H1 (cell line): ENCODE measurements around the gene ISOC1. TPM values are rescaled to one million over a fixed set of nuclear protein-coding genes. Genes with fewer than 3 reads are reported as not detected.

Experiments
- CTCF ChIA-PET: fragments of 300-600 bp; sonication (Branson Sonifier 250); formaldehyde crosslinking; loops from one replicate; lab custom pipeline; 2021; ENCODE audit not compliant: partially characterized antibody; lab: Charles Lee
- POLR2A ChIA-PET: fragments of 300-600 bp; sonication (Branson Sonifier 250); formaldehyde crosslinking; loops from one replicate; lab custom pipeline; 2021; ENCODE audit warnings: inconsistent platforms; ENCODE audit not compliant: partially characterized antibody; lab: Charles Lee
- DNase-seq, 2 experiments: peaks; one replicate each; pipeline versions ENCODE4 v3.0.0 to v3.0.0-alpha.2; 2010 to 2022; ENCODE audit warnings: low spot score in 2 of 2, low read depth in 1 of 2, mixed read lengths in 1 of 2
- FAIRE-seq: peaks from 2 replicates; lab custom pipeline; 2011; peaks lifted over from hg19 to GRCh38; lab: Jason Lieb, UNC
- H2AFZ ChIP-seq: 2 replicates; pipeline ENCODE4 v1.8.1; 2012; ENCODE audit warnings: low read length, inconsistent platforms
- H2AK5ac ChIP-seq: 2 replicates; pipeline ENCODE4 v1.6.1; 2013; ENCODE audit warnings: low read depth, low read length
- H2BK120ac ChIP-seq: replicated peaks from 2 replicates; pipeline ENCODE3; 2013; ENCODE audit warnings: low read depth, low read length, inconsistent platforms
- H2BK12ac ChIP-seq: 2 replicates; pipeline ENCODE4 v1.6.1; 2013; ENCODE audit warnings: low read depth, low read length
- H2BK15ac ChIP-seq: 2 replicates; pipeline ENCODE4 v1.6.1; 2013; ENCODE audit warnings: low read length
- H2BK20ac ChIP-seq: 2 replicates; pipeline ENCODE4 v1.6.1; 2013; ENCODE audit warnings: low read length
- H2BK5ac ChIP-seq: 2 replicates; pipeline ENCODE4 v1.6.1; 2013; ENCODE audit warnings: low read depth, low read length
- H3K14ac ChIP-seq: 2 replicates; pipeline ENCODE4 v1.6.1; 2013; ENCODE audit warnings: inconsistent platforms; ENCODE audit not compliant: insufficient read length
- H3K18ac ChIP-seq: 2 replicates; pipeline ENCODE4 v1.6.1; 2013; ENCODE audit warnings: low read length; ENCODE audit errors: extremely low read depth
- H3K23ac ChIP-seq: 2 replicates; pipeline ENCODE4 v1.6.1; 2013; ENCODE audit warnings: inconsistent platforms; ENCODE audit not compliant: insufficient read length
- H3K23me2 ChIP-seq: 2 replicates; pipeline ENCODE4 v1.6.1; 2013; ENCODE audit warnings: low read depth, low read length
- H3K27ac ChIP-seq: 2 replicates; pipeline ENCODE4 v1.6.1; 2011; ENCODE audit warnings: low read depth, low read length, inconsistent platforms
- H3K27me3 ChIP-seq, 4 experiments: replicated peaks in 1 of 4; 1 replicate in 1 of 4; 2 replicates in 3 of 4; pipeline versions ENCODE4 v1.6.1 to v1.8.1; 2011 to 2013; ENCODE audit warnings: low read length in 3 of 4, mild to moderate bottlenecking in 3 of 4, inconsistent platforms in 2 of 4, mixed read lengths in 2 of 4, moderate library complexity in 1 of 4; ENCODE audit not compliant: control insufficient read depth in 3 of 4, insufficient read depth in 3 of 4; ENCODE audit errors: extremely low read depth in 1 of 4
- H3K36me3 ChIP-seq, 4 experiments: 2 replicates each; pipeline versions ENCODE4 v1.6.1 to v1.8.1; 2011 to 2013; ENCODE audit warnings: mild to moderate bottlenecking in 4 of 4, low read length in 3 of 4, moderate library complexity in 2 of 4, control low read depth in 1 of 4, inconsistent platforms in 1 of 4; ENCODE audit not compliant: insufficient read depth in 4 of 4, control insufficient read depth in 2 of 4
- H3K4ac ChIP-seq: replicated peaks from 2 replicates; pipeline ENCODE3; 2013; ENCODE audit warnings: low read length, low read depth, mixed read lengths, inconsistent platforms; ENCODE audit not compliant: insufficient read length
- H3K4me1 ChIP-seq, 4 experiments: replicated peaks in 1 of 4; 1 replicate in 1 of 4; 2 replicates in 3 of 4; pipeline versions ENCODE4 v1.6.1 to v1.8.1; 2011 to 2013; ENCODE audit warnings: low read length in 3 of 4, inconsistent platforms in 2 of 4, mixed read lengths in 1 of 4; ENCODE audit not compliant: insufficient read depth in 4 of 4, control insufficient read depth in 3 of 4
- H3K4me2 ChIP-seq, 2 experiments: 2 replicates each; pipeline versions ENCODE4 v1.6.1 to v1.8.1; 2011 to 2013; ENCODE audit warnings: low read depth in 2 of 2, low read length in 2 of 2, control low read depth in 1 of 2, inconsistent platforms in 1 of 2, mild to moderate bottlenecking in 1 of 2; ENCODE audit not compliant: insufficient read depth in 1 of 2
- H3K4me3 ChIP-seq, 4 experiments: fragments of 200-600, 300-600 bp in 1 of 4; sonication (generic), shearing (Covaris generic), sonication (Bioruptor Twin) in 1 of 4; 2 replicates each; pipeline versions ENCODE4 v1.5.1 to v1.8.1; 2011 to 2016; ENCODE audit warnings: low read length in 4 of 4, low read depth in 3 of 4, control low read depth in 2 of 4, inconsistent platforms in 2 of 4, mild to moderate bottlenecking in 2 of 4, mixed read lengths in 1 of 4, moderate library complexity in 1 of 4; ENCODE audit not compliant: insufficient read depth in 2 of 4; ENCODE audit errors: extremely low read depth in 1 of 4
- H3K56ac ChIP-seq: replicated peaks from 2 replicates; pipeline ENCODE3; 2013; ENCODE audit warnings: low read depth, mild to moderate bottlenecking, mixed read lengths, low read length, inconsistent platforms; ENCODE audit not compliant: insufficient read length
- H3K79me1 ChIP-seq: 2 replicates; pipeline ENCODE4 v1.6.1; 2013; ENCODE audit warnings: low read depth, low read length, control low read depth
- H3K79me2 ChIP-seq, 2 experiments: 2 replicates each; pipeline versions ENCODE4 v1.6.1 to v1.8.1; 2012 to 2013; ENCODE audit warnings: low read length in 2 of 2, mild to moderate bottlenecking in 2 of 2, inconsistent platforms in 1 of 2; ENCODE audit not compliant: insufficient read depth in 2 of 2, control insufficient read depth in 1 of 2
- H3K9ac ChIP-seq, 4 experiments: replicated peaks in 1 of 4; 1 replicate in 1 of 4; 2 replicates in 3 of 4; pipeline versions ENCODE4 v1.6.1 to v1.8.1; 2011 to 2013; ENCODE audit warnings: low read depth in 3 of 4, low read length in 3 of 4, control low read depth in 2 of 4, mild to moderate bottlenecking in 2 of 4, moderate library complexity in 2 of 4, inconsistent platforms in 1 of 4; ENCODE audit errors: extremely low read depth in 1 of 4
- H3K9me3 ChIP-seq, 2 experiments: 2 replicates each; pipeline versions ENCODE4 v1.6.1 to v1.8.1; 2012 to 2013; ENCODE audit warnings: mild to moderate bottlenecking in 2 of 2, moderate library complexity in 2 of 2, control low read depth in 1 of 2, inconsistent platforms in 1 of 2, low read depth in 1 of 2, low read length in 1 of 2, mixed read lengths in 1 of 2; ENCODE audit not compliant: insufficient read depth in 2 of 2
- H4K20me1 ChIP-seq, 2 experiments: replicated peaks in 1 of 2; 2 replicates each; pipeline versions ENCODE3 to v1.8.1; 2011 to 2013; ENCODE audit warnings: inconsistent platforms in 2 of 2, low read length in 2 of 2, mild to moderate bottlenecking in 1 of 2; ENCODE audit not compliant: insufficient read depth in 2 of 2, control insufficient read depth in 1 of 2
- H4K5ac ChIP-seq: 2 replicates; pipeline ENCODE4 v1.6.1; 2013; ENCODE audit warnings: low read length, low read depth, mixed read lengths, inconsistent platforms; ENCODE audit not compliant: insufficient read length
- H4K8ac ChIP-seq: 2 replicates; pipeline ENCODE4 v1.8.0; 2013; ENCODE audit warnings: mild to moderate bottlenecking, moderate library complexity, low read length, inconsistent platforms; ENCODE audit not compliant: insufficient read depth; ENCODE audit errors: extremely low read depth
- H4K91ac ChIP-seq: replicated peaks from 2 replicates; pipeline ENCODE3; 2013; ENCODE audit warnings: low read length, mixed read lengths, inconsistent platforms; ENCODE audit not compliant: insufficient read length
- CBX5 ChIP-seq: fragments of 300-800, 300-1000 bp; sonication (generic); IDR thresholded peaks from 2 replicates; pipeline ENCODE4 v1.7.1; 2016; ENCODE audit warnings: antibody characterized with exemption, low read length, low read depth
- CHD1 ChIP-seq: IDR thresholded peaks from 2 replicates; pipeline ENCODE4 v1.6.1; 2012; ENCODE audit warnings: low read depth, low read length, improper control_type of control experiment
- HDAC6 ChIP-seq: IDR thresholded peaks from one replicate; pipeline ENCODE4 v1.7.1; 2012; ENCODE audit warnings: low read depth, mild to moderate bottlenecking, inconsistent platforms, low read length, moderate library complexity
- KDM5A ChIP-seq: fragments of 200-600 bp; IDR thresholded peaks from 2 replicates; pipeline ENCODE4 v1.7.1; 2012; ENCODE audit warnings: mild to moderate bottlenecking, low read length, inconsistent platforms, mixed read lengths
- MAFK ChIP-seq: IDR thresholded peaks from 2 replicates; pipeline ENCODE4 v1.6.1; 2012; ENCODE audit warnings: low read depth, mild to moderate bottlenecking, improper control_type of control experiment, low read length
- POLR2A ChIP-seq, 2 experiments: IDR thresholded peaks; 1 replicate in 1 of 2; 2 replicates in 1 of 2; pipeline ENCODE4 v1.6.1; 2011; ENCODE audit warnings: low read depth in 2 of 2, low read length in 2 of 2, mild to moderate bottlenecking in 2 of 2; ENCODE audit errors: control extremely low read depth in 1 of 2
- RAD21 ChIP-seq, 2 experiments: IDR thresholded peaks in 1 of 2; conservative IDR thresholded peaks in 1 of 2; 2 replicates each; pipeline ENCODE4 v1.6.1; 2011; ENCODE audit warnings: low read depth in 2 of 2, low read length in 2 of 2, improper control_type of control experiment in 1 of 2, inconsistent platforms in 1 of 2, mild to moderate bottlenecking in 1 of 2, moderate library complexity in 1 of 2
- RNF2 ChIP-seq: fragments of 200-900, 300-1000 bp; sonication (generic); IDR thresholded peaks from 2 replicates; pipeline ENCODE4 v1.7.1; 2016; ENCODE audit warnings: borderline replicate concordance, low read depth, mild to moderate bottlenecking, antibody characterized with exemption, low read length; ENCODE audit not compliant: poor library complexity, severe bottlenecking; ENCODE audit errors: missing control alignments
- SAP30 ChIP-seq: fragments of 300-600 bp; sonication (generic); IDR thresholded peaks from 2 replicates; pipeline ENCODE4 v1.7.1; 2012; ENCODE audit warnings: low read length, moderate library complexity, mild to moderate bottlenecking, inconsistent platforms; ENCODE audit not compliant: insufficient read depth, insufficient replicate concordance
- TAF1 ChIP-seq: IDR thresholded peaks from 2 replicates; pipeline ENCODE4 v1.6.1; 2011; ENCODE audit warnings: mild to moderate bottlenecking, low read depth, low read length
- TBP ChIP-seq: IDR thresholded peaks from 2 replicates; pipeline ENCODE4 v1.6.1; 2011; ENCODE audit warnings: low read depth, low read length, improper control_type of control experiment
- ZNF274 ChIP-seq: IDR thresholded peaks from 2 replicates; pipeline ENCODE4 v1.7.0; 2012; ENCODE audit warnings: low read length, borderline replicate concordance; ENCODE audit errors: extremely low read depth
- WGBS, 2 experiments: shearing (Covaris generic) in 1 of 2; methylation state at CpG; one replicate each; pipeline versions ENCODE4 v1.1.6 to v1.1.7; 2013 to 2015; ENCODE audit warnings: low lambda C conversion rate in 2 of 2, mixed read lengths in 2 of 2, inconsistent platforms in 1 of 2, low coverage in 1 of 2, missing lambda C conversion rate in 1 of 2; ENCODE audit not compliant: insufficient replicate concordance in 2 of 2, insufficient coverage in 1 of 2, insufficient read length in 1 of 2; ENCODE audit errors: extremely low coverage in 1 of 2, missing lambda C conversion rate in 1 of 2; 5-methylcytosine and 5-hydroxymethylcytosine counted together
- polyA plus RNA-seq, 7 experiments: library from polyadenylated mRNA; depleted of rRNA in 3 of 7; stranded (reverse) in 5 of 7; unstranded in 2 of 7; fragments of >200 nt in 5 of 7; fragments of 200-250 nt in 2 of 7; gene quantifications; 1 replicate in 5 of 7; 2 replicates in 1 of 7; 4 replicates in 1 of 7; pipeline versions ENCODE4 v1.2.1 to v1.2.3, GENCODE V29; 2011 to 2013; ENCODE audit warnings: missing spikeins in 2 of 7, mixed read lengths in 2 of 7
- total RNA-seq: library from RNA; stranded (reverse); fragmentation: NEBNext Ultra II Directional; extraction: Animal tissue kit (Norgen Biotek cat#: 25700); gene quantifications from 2 replicates; pipeline ENCODE4 v1.2.1, GENCODE V29; 2021
- TF ChIP-seq, protein P1 (sequence below): IDR thresholded peaks from 2 replicates; pipeline ENCODE4 v1.6.1; 2012; ENCODE audit warnings: inconsistent platforms
- TF ChIP-seq, protein P2 (sequence below): IDR thresholded peaks from 2 replicates; pipeline ENCODE4 v1.6.1; 2012; ENCODE audit warnings: inconsistent platforms

The ISOC1 gene
- total and polyA plus RNA-seq, 2 of the 8 experiments (the other 6 are each of a cell fraction or from before 2014, with no cell fraction given) = 27.7 to 34.9 TPM

DNA sequence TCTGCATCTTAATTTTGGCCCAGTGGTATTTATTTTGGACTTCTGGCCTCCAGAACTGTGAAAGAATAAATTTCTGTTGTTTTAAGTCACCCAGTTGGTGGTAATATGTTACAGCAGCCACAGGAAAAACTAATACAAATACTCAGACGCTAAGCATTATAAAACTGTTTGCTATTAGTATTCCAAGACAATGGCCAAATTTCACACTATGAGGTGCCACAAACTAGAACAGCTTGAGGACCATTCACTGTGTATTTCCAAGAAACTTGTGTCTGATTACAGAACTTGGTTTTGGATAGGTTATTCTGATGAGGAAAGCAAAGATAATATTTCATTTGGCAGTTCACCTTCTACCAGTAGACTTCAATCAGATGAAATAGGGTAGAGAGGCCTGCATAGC is 16.3 kb upstream of the ISOC1 start:
- Histone ChIP-seq H4K91ac (no peak overlapping the region), H2AFZ (no peak overlapping the region), H3K27me3 (no peaks in the 10 kb centered on the region), H2BK120ac (no peak overlapping the region), H3K4me1 (no peaks in the 10 kb centered on the region), H3K9me3 (no peaks in the 10 kb centered on the region), H3K18ac (no peak overlapping the region), H3K4me3 (no peak overlapping the region), H3K14ac (no peak overlapping the region), H3K36me3 (no peaks in the 10 kb centered on the region), H3K9ac (no peak overlapping the region), H3K4me2 (no peak overlapping the region), H3K4ac (no peak overlapping the region), H2BK5ac (no peak overlapping the region), H2BK12ac (no peak overlapping the region), H3K56ac (no peak overlapping the region), H3K23ac (no peak overlapping the region), H2BK15ac (no peak overlapping the region), H2AK5ac (no peak overlapping the region), H4K20me1 (no peaks in the 10 kb centered on the region), H2BK20ac (no peak overlapping the region), H3K79me2 (no peaks in the 10 kb centered on the region), H3K23me2 (no peaks in the 10 kb centered on the region), H4K5ac (no peak overlapping the region), H3K79me1 (no peaks in the 10 kb centered on the region), H4K8ac (no peak overlapping the region), H3K27ac (no peak overlapping the region)
- DNase-seq (no peak), FAIRE-seq (no peak)
- ChIA-PET CTCF (interaction anchor here (1.0 to 1.5 kb wide), 2 partner anchors 10 to 46 kb away, joined by 3 read pairs; no protein-coding TSS in a partner anchor), POLR2A (no interaction called here)
- WGBS, 2 experiments = 88% methylated on average over 1 of the region's 1 CpG; no CpG with 5 or more reads in 1 of the 2 experiments
- TF ChIP-seq MAFK = no peak
- no peak for TF ChIP-seq RNF2
- TF ChIP-seq, protein P1, sequence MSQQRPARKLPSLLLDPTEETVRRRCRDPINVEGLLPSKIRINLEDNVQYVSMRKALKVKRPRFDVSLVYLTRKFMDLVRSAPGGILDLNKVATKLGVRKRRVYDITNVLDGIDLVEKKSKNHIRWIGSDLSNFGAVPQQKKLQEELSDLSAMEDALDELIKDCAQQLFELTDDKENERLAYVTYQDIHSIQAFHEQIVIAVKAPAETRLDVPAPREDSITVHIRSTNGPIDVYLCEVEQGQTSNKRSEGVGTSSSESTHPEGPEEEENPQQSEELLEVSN = no peak
- TF ChIP-seq POLR2A (IDR thresholded peaks at IDR 0.05; ENCODE audit: control extremely low read depth in 1 of 2, low read depth in 2 of 2, low read length in 2 of 2) = no peak
- TF ChIP-seq RAD21 (IDR thresholded peaks at IDR 0.05 in 1 of 2, conservative IDR thresholded peaks at IDR 0.05 in 1 of 2; ENCODE audit: low read depth in 2 of 2, low read length in 2 of 2) = no peak
- TF ChIP-seq ZNF274 = no peak
- TF ChIP-seq SAP30 = no peak
- TF ChIP-seq TBP = no peak
- no peak for TF ChIP-seq CHD1
- TF ChIP-seq, protein P2, sequence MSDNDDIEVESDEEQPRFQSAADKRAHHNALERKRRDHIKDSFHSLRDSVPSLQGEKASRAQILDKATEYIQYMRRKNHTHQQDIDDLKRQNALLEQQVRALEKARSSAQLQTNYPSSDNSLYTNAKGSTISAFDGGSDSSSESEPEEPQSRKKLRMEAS = no peak
- TF ChIP-seq HDAC6 = no peak
- TF ChIP-seq CBX5 = no peak
- no peak for TF ChIP-seq TAF1
- TF ChIP-seq KDM5A = no peak
